Middle frontal gyrus (tissue), 1 donor: Measurements from ENCODE around the gene VWA7.

Experiments
- DNase-seq: peaks from one replicate; pipeline ENCODE4 v3.0.0-alpha.2; 2015; ENCODE audit warnings: low spot score; ENCODE audit errors: extremely low spot score

The VWA7 gene

DNA sequence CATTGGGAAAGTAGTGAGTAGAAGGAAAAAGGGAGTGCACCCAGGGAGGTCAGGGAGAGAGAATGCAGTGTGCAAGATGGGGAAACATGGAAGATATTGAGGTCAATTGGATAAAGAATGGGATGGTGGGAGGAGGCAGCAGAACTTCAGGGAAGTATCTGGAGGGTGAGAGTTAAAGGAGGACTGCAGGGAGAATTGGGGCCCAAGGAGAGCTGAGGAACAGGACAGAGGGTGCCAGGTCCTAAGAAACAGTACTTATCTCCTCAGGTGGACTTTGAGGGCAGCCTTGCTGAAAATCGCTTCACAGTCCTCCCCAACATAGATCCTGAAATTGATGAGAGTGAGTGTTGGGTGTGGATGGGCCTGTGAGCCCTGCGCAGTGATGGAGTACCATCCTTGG is 18.8 kb downstream of the VWA7 start:
- no peak for DNase-seq

- DNase-seq, result no peak
These were observed 24.3 kb downstream of the VWA7 start for GRCh38 chr6:31752739-31753319.

GRCh38 chr6:31750411-31751022 is 26.6 kb downstream of the VWA7 start:
- no peak for DNase-seq

GRCh38 chr6:31749301-31750036 is 27.7 kb downstream of the VWA7 start:
- no peak for DNase-seq

DNA sequence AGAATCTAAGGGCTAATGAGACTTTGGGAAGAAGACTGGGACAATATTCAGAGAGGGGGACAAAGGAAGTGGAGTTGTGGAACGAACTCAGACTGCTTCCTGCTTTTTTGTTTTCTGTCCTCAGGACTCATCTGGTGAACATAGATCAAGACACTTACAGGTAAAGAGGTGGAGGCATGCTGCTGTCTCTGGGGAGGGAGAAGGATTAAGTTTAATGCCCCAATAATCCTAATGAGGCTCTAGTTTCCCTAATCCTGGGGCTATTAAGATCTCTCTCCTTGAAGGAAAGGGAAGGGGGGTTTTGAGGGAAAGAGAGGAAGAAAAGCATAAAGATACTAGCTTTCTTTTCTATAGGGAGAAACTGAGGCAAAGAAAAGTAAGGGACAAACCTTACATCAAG is 32.7 kb downstream of the VWA7 start:
- DNase-seq, result no peak

GRCh38 chr6:31742894-31743293 is 34.2 kb downstream of the VWA7 start:
- DNase-seq, result no peak

GRCh38 chr6:31741815-31742214 is 35.3 kb downstream of the VWA7 start:
- DNase-seq, result no peak

- DNase-seq, result no peak
These were observed 36.5 kb downstream of the VWA7 start for GRCh38 chr6:31740397-31741223.

- peak; percentile 99 for DNase-seq
These were observed 37.3 kb downstream of the VWA7 start, which contains the start of gene MSH5 for GRCh38 chr6:31739639-31740396. TSS of gene MSH5 (plus strand) at chr6:31740005. CDS start at chr6:31740467, 462 bp downstream.

- no peak for DNase-seq
These were observed 38.8 kb downstream of the VWA7 start for GRCh38 chr6:31737991-31738979.

DNA sequence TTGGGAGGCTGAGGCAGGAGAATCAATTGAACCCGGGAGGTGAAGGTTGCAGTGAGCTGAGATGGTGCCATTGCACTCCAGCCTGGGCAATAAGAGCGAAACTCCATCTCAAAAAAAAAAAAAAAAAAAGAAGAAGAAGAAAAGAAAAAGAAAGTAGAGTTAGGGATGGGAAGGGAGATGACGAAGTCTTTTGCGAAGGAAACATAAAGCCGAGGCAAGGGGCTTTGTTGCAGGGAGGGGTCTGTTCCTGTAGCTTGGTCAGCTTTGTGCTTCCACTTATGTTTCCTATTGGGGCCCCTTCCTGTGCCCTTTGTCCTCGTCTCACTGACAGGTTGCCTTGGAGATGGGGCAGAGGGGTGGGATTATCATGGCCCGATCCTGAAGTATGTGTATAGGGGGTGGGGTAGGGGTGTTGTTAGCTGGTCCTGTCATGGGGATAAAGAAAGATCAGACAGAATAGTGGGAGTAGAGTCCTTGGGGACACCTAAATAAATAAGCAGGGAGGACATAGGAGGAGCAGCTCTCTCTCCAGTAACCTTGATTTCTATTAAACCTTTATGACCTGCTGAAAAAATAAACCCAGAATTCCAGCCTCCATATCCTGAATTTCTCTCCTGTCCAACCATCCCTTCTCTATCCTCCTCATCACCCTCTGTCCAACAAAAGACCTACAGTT is 39.7 kb downstream of the VWA7 start:
- no peak for DNase-seq

DNA sequence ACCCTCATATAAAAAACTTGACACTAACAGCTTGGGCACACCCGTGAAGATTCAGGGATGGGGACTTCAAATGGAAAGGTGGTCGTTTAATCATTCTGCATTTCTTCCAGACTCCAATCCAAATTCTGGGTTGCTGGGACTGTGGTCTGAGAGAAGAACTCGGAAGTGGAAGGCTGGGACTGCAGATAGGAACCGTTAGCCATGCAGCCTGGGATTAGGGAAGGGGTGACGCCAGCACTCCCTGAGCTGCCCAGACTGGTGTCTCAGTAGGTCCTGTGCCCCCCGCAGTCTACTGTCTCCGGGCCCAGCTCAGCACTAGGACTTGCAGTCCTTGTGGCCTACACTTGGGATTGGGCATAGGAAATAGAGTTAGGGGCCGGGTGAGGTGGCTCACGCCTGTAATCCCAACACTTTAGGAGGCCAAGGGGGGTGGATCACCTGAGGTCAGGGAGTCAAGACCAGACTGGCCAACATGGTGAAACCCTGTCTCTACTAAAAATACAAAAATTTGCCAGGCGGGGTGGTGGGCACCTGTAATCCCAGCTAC is 40.3 kb downstream of the VWA7 start:
- no peak for DNase-seq

DNA sequence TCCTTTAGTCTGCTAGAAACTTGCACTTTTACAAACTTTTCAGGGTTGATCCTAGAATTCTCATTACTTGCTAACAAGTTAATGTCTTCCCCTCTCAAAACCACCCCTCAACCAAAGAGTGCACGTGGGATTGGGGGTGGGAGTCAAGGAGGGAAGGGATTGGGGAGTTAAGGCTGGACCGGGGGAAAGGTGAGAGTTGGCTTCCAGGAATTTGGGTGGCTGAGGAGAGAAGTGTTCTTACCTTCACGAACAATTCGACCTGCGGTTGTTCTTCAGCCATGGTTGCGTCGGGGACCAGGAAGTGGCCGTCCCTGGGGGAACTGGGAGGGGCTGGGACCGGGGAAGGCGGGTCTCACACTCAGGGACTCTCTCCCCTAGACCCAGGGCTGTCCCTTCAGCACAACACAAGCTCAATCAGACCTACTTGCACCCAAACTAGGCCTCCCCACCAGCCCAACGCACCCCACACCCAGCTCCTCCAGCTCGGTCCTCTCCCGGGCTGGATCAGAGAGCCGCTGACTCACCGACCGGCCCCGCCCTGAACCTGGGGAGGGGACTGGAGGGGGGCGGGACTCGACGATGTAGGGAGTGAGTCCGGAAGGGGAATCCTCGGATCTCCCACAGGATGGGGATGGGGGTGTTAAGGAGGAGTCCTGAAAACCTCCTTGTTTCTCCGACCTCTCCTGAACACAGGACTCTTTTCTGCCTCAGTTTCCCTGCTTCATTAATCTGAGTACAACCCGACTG is 40.9 kb downstream of the VWA7 start, which contains the start of gene CLIC1:
TSS of gene CLIC1 (minus strand) at position 510 of the 747 bp plus-strand sequence. CDS start at position 280, 230 bp downstream.
- DNase-seq, result no peak

GRCh38 chr6:31734821-31735406 is 42.2 kb downstream of the VWA7 start:
- no peak for DNase-seq

GRCh38 chr6:31734247-31734820 is 42.8 kb downstream of the VWA7 start:
- no peak for DNase-seq

- no peak for DNase-seq
These were observed 43.4 kb downstream of the VWA7 start for GRCh38 chr6:31733734-31734133.

- no peak for DNase-seq
These were observed 45.1 kb downstream of the VWA7 start for GRCh38 chr6:31732029-31732428.
